Keratinocyte (primary cell): ENCODE measurements around the gene DPY19L3. TPM values are rescaled to one million over a fixed set of nuclear protein-coding genes. Genes with fewer than 3 reads are reported as not detected.
"Not testable (repeated sequence)": the region's sequence is repeated elsewhere in the genome, so short reads cannot be mapped to it uniquely, and the experiment has no call there.

Experiments
- DNase-seq: peaks from one replicate; pipeline ENCODE4 v3.0.0-alpha.2; 2011; ENCODE audit warnings: low read depth, missing footprints, low spot score
- FAIRE-seq: peaks from 2 replicates; lab custom pipeline; 2011; peaks lifted over from hg19 to GRCh38; lab: Jason Lieb, UNC
- H2AFZ ChIP-seq: 2 replicates; pipeline ENCODE4 v1.6.0; 2012; ENCODE audit warnings: low read length, control low read depth, inconsistent platforms; ENCODE audit not compliant: control insufficient read depth
- H3K27ac ChIP-seq: 2 replicates; pipeline ENCODE4 v1.5.1; 2011; ENCODE audit warnings: low read length; ENCODE audit not compliant: control insufficient read depth, insufficient read depth
- H3K27me3 ChIP-seq: 3 replicates; pipeline ENCODE4 v1.6.0; 2011; ENCODE audit warnings: low read length; ENCODE audit not compliant: control insufficient read depth, insufficient read depth; ENCODE audit errors: extremely low read depth
- H3K36me3 ChIP-seq, 2 experiments: 2 replicates in 1 of 2; 3 replicates in 1 of 2; pipeline ENCODE4 v1.5.1; 2011; ENCODE audit warnings: low read length in 2 of 2, mild to moderate bottlenecking in 1 of 2; ENCODE audit not compliant: control insufficient read depth in 2 of 2, insufficient read depth in 2 of 2; ENCODE audit errors: extremely low read depth in 1 of 2
- H3K4me1 ChIP-seq: 3 replicates; pipeline ENCODE4 v1.5.1; 2011; ENCODE audit warnings: low read length; ENCODE audit not compliant: control insufficient read depth, insufficient read depth; ENCODE audit errors: extremely low read depth
- H3K4me2 ChIP-seq: 3 replicates; pipeline ENCODE4 v1.6.0; 2011; ENCODE audit warnings: low read depth, low read length; ENCODE audit not compliant: control insufficient read depth, insufficient read depth; ENCODE audit errors: extremely low read depth
- H3K4me3 ChIP-seq, 3 experiments: fragments of 200-600 bp in 1 of 3; sonication (generic) in 1 of 3; 2 replicates in 2 of 3; 3 replicates in 1 of 3; pipeline ENCODE4 v1.5.1; 2011 to 2016; ENCODE audit warnings: low read length in 3 of 3, mild to moderate bottlenecking in 3 of 3, control low read depth in 2 of 3, inconsistent platforms in 1 of 3, low read depth in 1 of 3, mixed read lengths in 1 of 3, mixed run types in 1 of 3, moderate library complexity in 1 of 3; ENCODE audit not compliant: control insufficient read depth in 2 of 3, insufficient read depth in 2 of 3; ENCODE audit errors: extremely low read depth in 1 of 3
- H3K79me2 ChIP-seq: 2 replicates; pipeline ENCODE4 v1.6.0; 2012; ENCODE audit warnings: low read length; ENCODE audit not compliant: control insufficient read depth, insufficient read depth
- H3K9ac ChIP-seq: 3 replicates; pipeline ENCODE4 v1.6.0; 2011; ENCODE audit warnings: low read length; ENCODE audit not compliant: control insufficient read depth, insufficient read depth; ENCODE audit errors: extremely low read depth
- H3K9me1 ChIP-seq: 3 replicates; pipeline ENCODE4 v1.6.0; 2011; ENCODE audit warnings: low read length; ENCODE audit not compliant: control insufficient read depth, insufficient read depth; ENCODE audit errors: extremely low read depth
- H3K9me3 ChIP-seq: 2 replicates; pipeline ENCODE4 v1.5.1; 2012; ENCODE audit warnings: low read depth, low read length; ENCODE audit not compliant: control insufficient read depth
- H4K20me1 ChIP-seq: 3 replicates; pipeline ENCODE4 v1.6.0; 2011; ENCODE audit warnings: low read length; ENCODE audit not compliant: control insufficient read depth, insufficient read depth; ENCODE audit errors: extremely low read depth
- CTCF ChIP-seq, 3 experiments: IDR thresholded peaks in 1 of 3; conservative IDR thresholded peaks in 1 of 3; optimal IDR thresholded peaks in 1 of 3; 2 replicates in 2 of 3; 3 replicates in 1 of 3; pipeline versions ENCODE3 to v1.5.1; 2011; ENCODE audit warnings: low read length in 3 of 3, mild to moderate bottlenecking in 3 of 3, moderate library complexity in 2 of 3, control low read depth in 1 of 3, inconsistent platforms in 1 of 3; ENCODE audit not compliant: insufficient read depth in 2 of 3; ENCODE audit errors: extremely low read depth in 1 of 3
- EZH2 ChIP-seq: IDR thresholded peaks from one replicate; pipeline ENCODE4 v1.6.1; 2012; ENCODE audit warnings: inconsistent platforms, mild to moderate bottlenecking, low read length, moderate library complexity
- dilution Hi-C: fragments of 300-500 bp; cut with MboI; formaldehyde crosslinking; loops from one replicate; pipeline ENCODE4 v1.7.0; 2020; ENCODE audit warnings: low sequenced_read_pairs; ENCODE audit not compliant: extremely low pct_ligation_motif_present
- polyA plus RNA-seq, 5 experiments: library from polyadenylated mRNA; depleted of rRNA in 3 of 5; stranded (reverse) in 3 of 5; stranded (forward) in 1 of 5; unstranded in 1 of 5; fragments of >200 nt; gene quantifications; 1 replicate in 1 of 5; 2 replicates in 3 of 5; 3 replicates in 1 of 5; pipeline versions ENCODE4 v1.2.1 to v1.2.3, GENCODE V29; 2011 to 2012; ENCODE audit warnings: missing spikeins in 2 of 5, low read depth in 1 of 5, low replicate concordance in 1 of 5

The DPY19L3 gene
- polyA plus RNA-seq, 1 donor (not counting 4 experiments of a cell fraction or from before 2014, with no cell fraction given) = 10.0 TPM

GRCh38 chr19:32377088-32377487, 28.5 kb upstream of the DPY19L3 start:
- H4K20me1 ChIP-seq, H3K4me3 ChIP-seq, dilution Hi-C loops, H3K27ac ChIP-seq, H3K36me3 ChIP-seq, DNase-seq, H3K9me3 ChIP-seq, H3K4me2 ChIP-seq, H3K9ac ChIP-seq, H3K27me3 ChIP-seq, FAIRE-seq, H2AFZ ChIP-seq, H3K9me1 ChIP-seq, H3K79me2 ChIP-seq: not testable (repeated sequence)
- peaks cover 17% of the 10 kb centered on the region for H3K4me1 ChIP-seq
- TF ChIP-seq CTCF (optimal IDR thresholded peaks at IDR 0.05 in 1 of 3, IDR thresholded peaks at IDR 0.05 in 1 of 3, conservative IDR thresholded peaks at IDR 0.05 in 1 of 3; ENCODE audit: extremely low read depth in 1 of 3, insufficient read depth in 2 of 3, low read length in 3 of 3) = peak in 2 of 3 experiments; percentile 21 to 36

DNA sequence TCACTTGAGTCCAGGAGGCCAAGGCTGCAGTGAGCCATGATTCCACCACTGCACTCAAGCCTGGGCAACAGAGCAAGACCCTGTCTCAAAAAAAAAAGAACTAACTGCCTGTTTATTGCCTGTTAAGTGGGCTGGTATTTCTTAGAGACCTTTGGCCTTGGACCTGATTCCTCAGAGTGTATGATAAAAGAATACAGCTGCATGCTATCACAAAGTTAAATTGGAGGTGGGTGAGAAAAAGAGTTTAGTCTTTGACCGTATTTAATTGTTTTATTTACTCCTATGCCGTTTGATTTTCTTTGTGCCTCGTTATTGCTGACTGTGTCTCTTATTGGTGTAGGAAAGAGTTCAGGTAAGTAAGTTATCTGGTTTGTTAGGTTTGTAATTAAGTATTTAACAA, 25.3 kb upstream of the DPY19L3 start:
- Histone ChIP-seq H2AFZ (no peak overlapping the region), H3K27ac (no peak overlapping the region), H3K4me1 (no peaks in the 10 kb centered on the region), H3K36me3 (peaks cover 1 to 3% of the 10 kb centered on the region in 2 experiments), H3K9ac (no peak overlapping the region), H3K27me3 (no peaks in the 10 kb centered on the region), H3K4me3 (no peak overlapping the region), H3K9me1 (no peaks in the 10 kb centered on the region), H3K9me3 (no peaks in the 10 kb centered on the region), H3K79me2 (peaks cover under 1% of the 10 kb centered on the region), H3K4me2 (no peak overlapping the region), H4K20me1 (peaks cover under 1% of the 10 kb centered on the region)
- dilution Hi-C loops = no loop called here
- no peak for TF ChIP-seq CTCF (optimal IDR thresholded peaks at IDR 0.05 in 1 of 3, IDR thresholded peaks at IDR 0.05 in 1 of 3, conservative IDR thresholded peaks at IDR 0.05 in 1 of 3; ENCODE audit: extremely low read depth in 1 of 3, insufficient read depth in 2 of 3, low read length in 3 of 3)
- no peak for TF ChIP-seq EZH2
- FAIRE-seq = no peak
- DNase-seq = no peak
